Fibroblast of villous mesenchyme (primary cell): Measurements from ENCODE around the gene NAPB. TPM values are rescaled to one million over a fixed set of nuclear protein-coding genes. Genes with fewer than 3 reads are reported as not detected.

Experiments used
- DNase-seq: peaks from one replicate; pipeline ENCODE4 v3.0.0-alpha.2; 2010; ENCODE audit warnings: low read depth
- H3K4me3 ChIP-seq: 2 replicates; pipeline ENCODE4 v1.5.1; 2011; ENCODE audit warnings: low read depth, mild to moderate bottlenecking, low read length
- CTCF ChIP-seq: IDR thresholded peaks from 2 replicates; pipeline ENCODE4 v1.5.1; 2012; ENCODE audit warnings: low read depth, mild to moderate bottlenecking, low read length; ENCODE audit not compliant: insufficient read depth
- total RNA-seq: library from RNA; depleted of rRNA; stranded (reverse); fragments of >200 nt; gene quantifications from 2 replicates; pipeline ENCODE4 v1.2.3, GENCODE V29; 2012

Gene NAPB
- total RNA-seq, 1 donor: 9.5 TPM

DNA sequence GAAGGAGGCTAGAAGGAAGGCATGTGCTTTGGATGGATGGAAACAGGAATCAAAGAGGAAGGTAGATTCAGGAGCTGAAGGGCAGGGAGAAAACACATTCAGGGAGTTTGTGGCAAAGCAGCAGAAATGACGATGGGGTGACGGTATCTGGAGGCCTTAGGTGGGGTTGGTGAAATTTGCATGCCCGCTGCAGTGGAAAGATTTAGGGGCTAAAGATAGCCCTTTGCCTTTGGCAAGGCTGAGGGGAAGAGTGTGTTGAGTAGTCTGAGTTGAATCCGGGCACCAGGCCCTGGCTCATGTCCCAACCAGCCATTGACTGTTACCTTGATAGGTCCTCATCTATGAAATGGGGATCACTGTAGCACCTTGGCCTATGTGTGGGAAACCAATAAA lies 58.0 kb downstream of the NAPB start:
- no peak for DNase-seq
- no peak for TF ChIP-seq CTCF
- peak overlapping the region; percentile 79 for H3K4me3 ChIP-seq

GRCh38 chr20:23362392-23363256 lies 58.7 kb downstream of the NAPB start:
- peak overlapping the region; percentile 79 for H3K4me3 ChIP-seq
- no peak for TF ChIP-seq CTCF
- peak; percentile 44 for DNase-seq

DNA sequence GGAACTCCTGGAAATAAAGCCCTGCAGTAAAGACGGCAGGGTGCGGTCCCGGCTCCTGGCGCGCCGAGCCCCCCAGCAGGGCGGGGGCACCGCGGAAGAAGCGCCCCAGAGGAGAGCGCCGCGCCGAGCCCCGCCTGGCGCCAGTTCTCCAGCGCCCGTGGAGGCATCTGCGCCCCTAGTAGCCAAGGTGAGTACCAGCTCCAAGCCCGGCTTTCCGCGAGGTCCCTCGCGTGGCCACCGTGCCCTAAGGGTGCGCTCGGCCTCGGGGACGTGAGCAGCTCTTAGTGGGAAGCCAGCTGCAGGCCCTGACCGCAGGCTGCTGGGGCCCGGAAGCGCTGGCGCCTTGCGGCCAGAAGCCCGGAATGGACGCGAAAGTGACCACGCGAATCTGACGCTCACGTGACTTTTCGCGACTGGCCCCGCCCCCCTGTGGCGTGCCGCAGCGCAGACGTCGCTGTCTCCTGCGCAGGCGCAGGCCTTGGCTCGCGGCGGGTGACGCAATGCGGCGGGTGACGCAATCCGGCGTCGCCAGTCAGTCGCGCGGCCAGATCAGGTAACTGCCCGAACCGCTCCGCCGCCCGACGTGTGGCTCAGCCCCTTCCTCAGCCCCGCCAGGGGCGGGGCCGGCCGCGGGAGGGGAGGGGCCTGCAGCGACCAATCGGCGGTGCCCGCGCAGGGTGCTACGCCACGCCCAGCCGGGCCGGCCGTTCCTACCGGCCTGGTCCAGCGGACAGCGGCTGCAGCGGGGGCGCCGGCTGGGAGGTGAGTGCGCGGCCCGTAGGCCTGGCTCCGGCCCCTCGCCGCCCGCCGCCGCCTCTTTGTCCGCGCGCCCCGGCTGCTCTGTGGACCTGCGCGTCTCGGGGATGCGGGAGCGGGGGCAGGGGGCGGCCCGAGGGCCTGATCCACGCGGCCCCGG lies 59.6 kb downstream of the NAPB start, which contains the start of gene GZF1:
Gene GZF1 (plus strand): TSS at position 707 of the 916 bp plus-strand sequence. CDS start 2,202 bp downstream, outside the sequence.
- TF ChIP-seq CTCF: no peak
- peak within 1 kb of the TSS; percentile 79 for H3K4me3 ChIP-seq
- peak; percentile 98 for DNase-seq

DNA sequence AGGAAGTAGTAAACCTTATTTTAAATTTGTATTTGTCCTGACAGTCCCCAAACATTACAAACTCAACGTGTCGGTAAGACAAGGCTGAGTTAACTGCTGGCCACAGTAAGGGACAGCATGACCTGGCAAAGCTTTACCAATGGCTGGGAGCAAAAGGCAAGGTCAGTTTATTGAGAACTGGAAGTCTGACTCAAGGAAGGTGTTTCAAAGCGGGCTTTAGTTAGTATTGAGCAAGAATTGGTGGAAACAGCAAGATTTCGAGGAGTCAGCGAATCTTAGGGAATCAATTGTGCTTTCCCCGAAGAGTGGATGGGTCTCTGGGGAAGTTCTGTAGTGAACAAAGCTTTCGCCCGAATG lies 60.2 kb downstream of the NAPB start:
- DNase-seq: peak; percentile 70
- no peak for TF ChIP-seq CTCF
- H3K4me3 ChIP-seq: peak overlapping the region; percentile 69

- TF ChIP-seq CTCF: no peak
- no peak for DNase-seq
- H3K4me3 ChIP-seq: no peak overlapping the region
These were observed 60.8 kb downstream of the NAPB start for GRCh38 chr20:23360531-23360930.

GRCh38 chr20:23358923-23359593 lies 62.2 kb downstream of the NAPB start:
- no peak for TF ChIP-seq CTCF
- no peak for DNase-seq
- no peak overlapping the region for H3K4me3 ChIP-seq
